ENCODE data around the gene AMBP. TPM values are rescaled to one million over a fixed set of nuclear protein-coding genes. Genes with fewer than 3 reads are reported as not detected.
A peak's percentile ranks its signal among the peaks of the same experiment; 100 is the strongest.

Gene AMBP
- total RNA-seq, 1 experiment from 2014 or later = 0.22 TPM

GRCh38 chr9:114110180-114110579 lies 32.1 kb upstream of the AMBP start:
- Histone ChIP-seq H3K79me2 (ENCODE audit: low read length) (no peaks in the 10 kb centered on the region), H3K9me2 (replicated peaks; ENCODE audit: low read length) (no peaks in the 10 kb centered on the region), H3K9me3 (ENCODE audit: low read length) (no peaks in the 10 kb centered on the region), H3K27me3 (ENCODE audit: low read length) (no peaks in the 10 kb centered on the region), H3K27ac (ENCODE audit: low read length) (no peak overlapping the region), H3F3A (ENCODE audit: low read length, unreplicated experiment) (no peaks in the 10 kb centered on the region), H3K36me3 (ENCODE audit: low read depth, low read length) (no peaks in the 10 kb centered on the region), H4K20me1 (ENCODE audit: low read length) (no peaks in the 10 kb centered on the region), H3K4me1 (ENCODE audit: insufficient read depth, low read length) (peaks cover 9% of the 10 kb centered on the region), H3K4me3 (ENCODE audit: low read length) (no peak overlapping the region), H2AFZ (ENCODE audit: low read length) (no peak overlapping the region), H3K9ac (ENCODE audit: low read length) (no peak overlapping the region), H3K4me2 (ENCODE audit: low read length) (no peak overlapping the region)
- ChIA-PET CTCF (interaction anchor here (0.7 kb wide), 1 partner anchor 181 kb away, joined by 7 read pairs; no protein-coding TSS in a partner anchor), POLR2A (ENCODE audit: unreplicated experiment) (no interaction called here)
- intact Hi-C loops (cut with micrococcal nuclease) = no loop called here
- peak; percentile 71 for DNase-seq
- no TSS peak for BruUV-seq (replicated peaks)
- no peak for ATAC-seq
- TF ChIP-seq CTCF (conservative IDR thresholded peaks at IDR 0.05; ENCODE audit: low read depth, low read length) = no peak
- TF ChIP-seq EZH2 (IDR thresholded peaks at IDR 0.05; ENCODE audit: low read length, unreplicated experiment) = no peak
- no peak for TF ChIP-seq EZH2phosphoT487 (IDR thresholded peaks at IDR 0.05; ENCODE audit: borderline replicate concordance, low read length)

- Histone ChIP-seq H4K20me1 (ENCODE audit: low read length) (no peaks in the 10 kb centered on the region), H3K27me3 (ENCODE audit: low read length) (no peaks in the 10 kb centered on the region), H3K4me2 (ENCODE audit: low read length) (no peak overlapping the region), H3K79me2 (ENCODE audit: low read length) (no peaks in the 10 kb centered on the region), H3K9ac (ENCODE audit: low read length) (no peak overlapping the region), H3K4me3 (ENCODE audit: low read length) (no peak overlapping the region), H3K4me1 (ENCODE audit: insufficient read depth, low read length) (peaks cover 19% of the 10 kb centered on the region), H2AFZ (ENCODE audit: low read length) (no peak overlapping the region), H3K9me2 (replicated peaks; ENCODE audit: low read length) (no peaks in the 10 kb centered on the region), H3K27ac (ENCODE audit: low read length) (no peak overlapping the region), H3F3A (ENCODE audit: low read length, unreplicated experiment) (no peaks in the 10 kb centered on the region), H3K36me3 (ENCODE audit: low read depth, low read length) (no peaks in the 10 kb centered on the region), H3K9me3 (ENCODE audit: low read length) (no peaks in the 10 kb centered on the region)
- intact Hi-C loops (cut with micrococcal nuclease) = loop anchor here (2.0 to 5.0 kb wide), 2 partner anchors 26 to 168 kb away; no protein-coding TSS in a partner anchor
- DNase-seq = no peak
- no peak for ATAC-seq
- no TSS peak for BruUV-seq (replicated peaks)
- TF ChIP-seq EZH2phosphoT487 (IDR thresholded peaks at IDR 0.05; ENCODE audit: borderline replicate concordance, low read length) (no peak), EZH2 (IDR thresholded peaks at IDR 0.05; ENCODE audit: low read length, unreplicated experiment) (no peak), CTCF (conservative IDR thresholded peaks at IDR 0.05; ENCODE audit: low read depth, low read length) (no peak)
- CTCF ChIA-PET = interaction anchor here (1.1 kb wide), 1 partner anchor 50 kb away, joined by 3 read pairs; no protein-coding TSS in a partner anchor
- POLR2A ChIA-PET (ENCODE audit: unreplicated experiment) = no interaction called here
Measured at GRCh38 chr9:114109124-114109523, 31.0 kb upstream of the AMBP start.

- POLR2A ChIA-PET (ENCODE audit: unreplicated experiment) = no interaction called here
- no peaks in the 10 kb centered on the region for H3K27me3 ChIP-seq (ENCODE audit: low read length)
- peak; percentile 77 for DNase-seq
Measured at GRCh38 chr9:114108016-114108833, 30.1 kb upstream of the AMBP start.

More at GRCh38 chr9:114108016-114108833, 30.1 kb upstream of the AMBP start:
- Histone ChIP-seq H3K4me2 (ENCODE audit: low read length) (no peak overlapping the region), H3K4me3 (ENCODE audit: low read length) (no peak overlapping the region), H3K9me3 (ENCODE audit: low read length) (no peaks in the 10 kb centered on the region), H3K4me1 (ENCODE audit: insufficient read depth, low read length) (peaks cover 19% of the 10 kb centered on the region), H3K27ac (ENCODE audit: low read length) (no peak overlapping the region), H3F3A (ENCODE audit: low read length, unreplicated experiment) (no peaks in the 10 kb centered on the region), H2AFZ (ENCODE audit: low read length) (peak overlapping the region; percentile 59), H3K79me2 (ENCODE audit: low read length) (no peaks in the 10 kb centered on the region), H3K36me3 (ENCODE audit: low read depth, low read length) (no peaks in the 10 kb centered on the region), H4K20me1 (ENCODE audit: low read length) (no peaks in the 10 kb centered on the region), H3K9me2 (replicated peaks; ENCODE audit: low read length) (no peaks in the 10 kb centered on the region), H3K9ac (ENCODE audit: low read length) (no peak overlapping the region)
- peak; percentile 86 for TF ChIP-seq CTCF (conservative IDR thresholded peaks at IDR 0.05; ENCODE audit: low read depth, low read length)
- TF ChIP-seq EZH2phosphoT487 (IDR thresholded peaks at IDR 0.05; ENCODE audit: borderline replicate concordance, low read length) = no peak
- intact Hi-C loops (cut with micrococcal nuclease) = loop anchor here (1.0 to 5.0 kb wide), 4 partner anchors 25 to 183 kb away; no protein-coding TSS in a partner anchor
- no TSS peak for BruUV-seq (replicated peaks)
- CTCF ChIA-PET = interaction anchor here (0.6 to 1.3 kb wide), 4 partner anchors 46 to 183 kb away, joined by 3 to 8 read pairs (median 5); no protein-coding TSS in a partner anchor
- ATAC-seq = peak; percentile 98

Data from PC-3 (cell line).